ENCODE data around the gene CCDC183.

DNA sequence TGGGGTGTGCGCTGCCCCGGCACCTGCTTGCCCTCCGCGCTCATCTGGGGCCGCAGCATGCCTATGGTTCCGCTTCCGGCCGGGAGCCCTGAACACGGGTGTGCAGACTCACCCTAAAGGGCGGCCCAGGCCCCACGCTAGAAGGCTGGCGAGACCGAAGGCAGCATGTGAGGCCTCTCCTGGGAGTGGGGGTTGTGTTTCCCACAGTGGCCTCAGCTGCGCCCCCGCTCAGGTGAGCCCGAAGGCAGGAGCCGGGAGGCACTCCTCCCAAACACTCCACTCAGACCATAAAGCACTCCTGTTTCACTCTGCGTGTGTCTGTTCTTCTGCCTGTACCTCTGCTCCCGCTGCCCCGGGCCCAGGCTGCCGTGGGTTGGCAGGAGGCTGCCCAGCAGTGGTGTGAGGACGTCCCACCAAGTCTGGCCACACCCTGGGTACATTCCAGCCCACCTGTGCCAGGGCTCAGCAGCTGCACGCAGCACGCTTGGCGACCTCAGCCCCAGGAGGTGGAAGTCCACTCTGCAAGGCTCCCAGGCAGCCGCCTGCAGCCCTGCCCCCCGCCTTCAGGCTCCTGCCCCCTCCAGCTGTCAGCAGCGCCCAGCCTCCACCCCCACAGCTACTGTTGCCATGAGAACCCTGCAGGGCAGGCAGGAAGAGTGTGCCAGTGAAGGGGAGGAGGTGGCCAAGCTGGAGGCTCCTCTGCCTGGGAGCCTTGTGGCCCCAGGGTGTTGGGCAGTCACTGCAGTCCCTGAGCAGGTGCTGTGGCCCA lies 44.9 kb downstream of the CCDC183 start:
- TF ChIP-seq CTCF (conservative IDR thresholded peaks at IDR 0.05; ENCODE audit: low read length) = no peak
- no peak for TF ChIP-seq EZH2phosphoT487 (IDR thresholded peaks at IDR 0.05; ENCODE audit: borderline replicate concordance, low read depth, low read length)

All from OCI-LY7 (cell line).